HG02852 (cell line): ENCODE data around the gene CEP192.
"Not testable (repeated sequence)": the region's sequence is repeated elsewhere in the genome, so short reads cannot be mapped to it uniquely, and the experiment has no call there.

Source experiments
- ATAC-seq: cut with Tn5 transposase; IDR thresholded peaks from one replicate; pipeline ENCODE4 v1.9.1; 2021; ENCODE audit warnings: mild to moderate bottlenecking, moderate library complexity; ENCODE audit not compliant: unreplicated experiment

Gene CEP192

GRCh38 chr18:12991821-12992179, 638 bp downstream of the CEP192 start:
- no peak for ATAC-seq

DNA sequence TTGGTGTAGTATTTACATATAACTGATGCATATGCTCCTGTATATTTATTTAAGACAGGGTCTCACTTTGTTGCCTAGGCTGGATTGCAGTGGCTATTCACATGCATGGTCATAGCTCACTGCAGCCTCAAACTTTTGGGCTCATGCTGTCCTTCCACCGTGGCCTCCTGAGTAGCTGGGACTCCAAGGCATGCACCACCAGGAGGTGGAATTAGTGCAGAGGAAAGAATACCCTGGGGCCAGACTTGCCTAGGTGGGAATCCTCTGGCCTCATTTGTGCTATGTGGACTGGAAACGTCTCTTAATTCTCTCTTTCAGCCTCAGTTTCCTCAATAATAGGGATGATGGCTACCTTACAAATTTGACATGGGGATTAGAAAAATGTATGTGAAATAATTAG, 2.3 kb downstream of the CEP192 start:
- no peak for ATAC-seq

- no peak for ATAC-seq
Observed at GRCh38 chr18:12995424-12995823, 4.3 kb downstream of the CEP192 start.

GRCh38 chr18:12995952-12996477, 4.9 kb downstream of the CEP192 start:
- ATAC-seq: no peak

- no peak for ATAC-seq
Observed at GRCh38 chr18:12996661-12997292, 5.6 kb downstream of the CEP192 start.

GRCh38 chr18:12997330-12997729, 6.2 kb downstream of the CEP192 start:
- not testable (repeated sequence) for ATAC-seq

GRCh38 chr18:12998332-12999060, 7.3 kb downstream of the CEP192 start:
- ATAC-seq: no peak

DNA sequence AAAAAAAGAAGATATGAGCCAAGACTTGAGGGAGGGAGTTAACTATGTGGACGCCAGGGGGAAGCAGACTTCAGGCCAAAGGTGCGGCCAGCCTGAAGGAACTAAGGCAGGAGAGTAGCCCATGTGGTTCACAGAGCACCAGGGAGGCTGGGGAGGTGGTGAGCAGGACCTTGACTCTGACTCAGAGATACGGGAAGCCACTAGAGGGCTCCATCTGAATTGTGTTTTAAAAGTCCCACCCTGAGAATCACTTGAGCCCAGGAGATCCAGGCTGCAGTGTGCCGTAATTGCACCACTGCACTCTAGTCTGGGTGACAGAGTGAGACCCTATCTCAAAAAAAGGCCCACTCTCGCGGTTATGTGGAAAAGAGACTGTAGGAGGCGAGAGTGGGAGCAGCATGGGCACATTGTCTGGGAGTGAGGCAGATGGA, 12.3 kb downstream of the CEP192 start:
- ATAC-seq: peak; percentile 42

DNA sequence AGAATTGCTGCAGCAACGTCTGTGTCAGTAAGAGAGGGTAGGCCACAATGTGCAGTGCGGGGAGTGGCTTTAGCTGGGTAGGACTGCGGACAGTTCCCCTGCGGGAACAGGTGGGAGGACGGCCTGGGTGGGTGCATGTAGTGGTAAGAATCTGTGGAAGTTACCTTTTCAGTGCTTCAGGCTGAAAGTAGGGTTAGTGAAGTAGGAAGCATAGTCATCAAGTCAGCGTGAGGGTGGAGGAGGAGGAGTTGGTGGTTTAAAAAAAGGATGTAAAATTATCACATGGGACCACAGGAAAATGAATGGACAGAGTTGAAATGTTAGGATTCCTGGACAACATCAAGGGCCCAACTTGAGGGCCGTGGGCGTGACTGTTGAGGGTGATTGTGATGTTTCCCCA, 13.2 kb downstream of the CEP192 start:
- no peak for ATAC-seq

DNA sequence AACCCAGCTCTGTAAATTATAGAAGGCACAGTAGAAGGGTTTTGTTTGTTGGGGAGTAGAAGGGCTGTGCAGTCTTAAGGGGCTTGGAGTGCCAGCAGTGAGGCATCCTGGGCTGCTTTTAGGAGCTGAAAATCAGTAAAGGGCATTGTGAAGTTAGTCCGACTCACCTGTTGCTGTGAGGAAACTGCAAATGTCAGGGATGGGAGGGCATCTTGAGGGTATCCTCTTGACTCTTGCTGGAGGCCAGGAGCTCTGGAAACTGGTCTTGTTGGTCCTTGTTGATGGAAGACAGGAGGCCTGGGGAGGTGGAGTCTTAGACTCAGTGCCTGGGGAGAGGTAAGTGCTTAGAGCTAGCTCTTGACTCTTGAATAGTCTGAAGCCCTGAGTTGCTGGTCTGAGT, 14.1 kb downstream of the CEP192 start:
- ATAC-seq: no peak

DNA sequence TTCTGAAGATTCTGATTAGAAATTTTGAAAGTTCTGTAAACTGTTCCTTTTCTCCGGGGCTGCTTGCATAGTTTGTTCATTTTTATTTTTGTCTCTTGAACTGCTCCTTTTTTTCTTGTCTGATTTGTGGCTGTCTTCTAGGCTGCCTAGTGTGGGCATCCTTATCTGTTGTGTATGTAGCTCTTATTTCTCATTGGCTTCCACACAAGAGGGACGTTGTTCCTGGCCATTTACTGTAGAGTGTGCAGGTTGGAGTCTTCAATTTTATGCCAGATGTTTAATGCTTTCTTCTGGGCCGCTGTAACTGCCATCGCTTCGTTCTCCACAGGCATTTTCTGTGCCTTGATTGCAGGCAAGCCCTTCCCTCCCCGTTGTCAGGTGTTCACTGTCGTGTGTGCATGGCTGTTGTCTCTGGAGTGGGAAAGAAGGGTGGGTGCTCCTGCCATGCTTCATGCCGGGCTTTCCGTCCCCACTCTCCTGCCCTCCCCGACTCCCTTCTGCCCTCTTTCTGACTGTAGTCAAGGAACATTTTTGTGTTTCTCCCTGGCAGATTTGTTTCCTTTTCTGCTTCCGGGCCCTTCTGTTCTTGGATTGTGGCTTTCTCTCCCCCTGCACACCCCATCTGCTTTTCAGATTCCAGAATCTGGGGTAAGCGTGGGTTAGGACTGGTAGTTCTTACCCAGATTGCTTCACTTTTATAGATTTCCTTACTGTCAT, 15.5 kb downstream of the CEP192 start:
- ATAC-seq: no peak

DNA sequence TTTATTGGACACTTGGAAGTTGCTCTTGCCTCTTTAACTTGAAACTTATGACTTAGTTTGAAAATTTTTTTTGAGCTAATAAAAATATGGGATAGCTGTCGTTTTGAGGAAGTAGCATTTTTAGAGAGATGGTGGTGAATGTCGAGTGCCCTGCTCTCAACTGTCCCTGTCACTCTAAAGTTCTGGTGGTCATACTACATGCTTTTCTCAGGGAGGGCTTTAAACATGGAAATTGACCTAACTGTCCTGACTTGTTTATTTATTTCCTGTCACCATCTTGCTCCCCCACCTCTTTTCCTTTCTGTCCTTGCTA, 16.0 kb downstream of the CEP192 start:
- no peak for ATAC-seq

- ATAC-seq: no peak
Observed at GRCh38 chr18:13011719-13012118, 20.6 kb downstream of the CEP192 start.

DNA sequence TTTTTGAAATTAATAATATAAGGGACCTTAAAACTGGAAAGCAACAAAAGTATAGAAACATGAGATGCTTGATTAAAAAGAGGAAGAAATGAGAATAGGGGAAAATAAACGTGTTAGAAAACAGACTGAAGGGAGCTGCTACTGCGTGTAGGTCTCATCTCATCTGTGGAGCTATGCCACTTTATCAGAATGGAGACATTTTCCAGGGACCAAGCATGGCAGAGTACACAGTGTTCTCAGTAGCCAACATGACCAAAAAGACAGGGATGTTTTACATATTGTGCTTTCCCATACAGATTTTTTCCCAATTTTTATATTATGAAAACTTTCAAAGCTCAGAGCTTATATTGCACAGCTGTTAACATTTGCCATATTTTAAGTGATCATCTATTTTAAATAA, 23.1 kb downstream of the CEP192 start:
- no peak for ATAC-seq

DNA sequence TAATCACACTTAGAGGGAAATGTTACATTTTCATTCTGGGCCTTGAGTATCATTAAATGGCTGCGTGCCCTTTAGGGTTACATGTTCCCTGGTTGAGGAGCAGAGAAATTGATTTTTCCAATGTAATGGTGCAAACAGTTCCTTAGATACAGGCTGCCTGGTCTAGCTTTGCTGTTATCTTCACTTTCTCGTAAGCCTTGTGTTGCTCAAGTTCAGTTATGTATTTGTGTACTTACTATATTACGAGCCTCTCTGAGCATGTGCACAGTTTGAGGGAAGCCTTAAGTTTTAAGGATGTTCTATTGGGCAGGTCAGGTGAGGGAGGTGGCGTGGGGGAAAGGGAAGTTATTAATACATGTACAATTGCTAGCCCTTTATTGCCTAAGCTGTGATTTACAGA, 23.7 kb downstream of the CEP192 start:
- no peak for ATAC-seq

DNA sequence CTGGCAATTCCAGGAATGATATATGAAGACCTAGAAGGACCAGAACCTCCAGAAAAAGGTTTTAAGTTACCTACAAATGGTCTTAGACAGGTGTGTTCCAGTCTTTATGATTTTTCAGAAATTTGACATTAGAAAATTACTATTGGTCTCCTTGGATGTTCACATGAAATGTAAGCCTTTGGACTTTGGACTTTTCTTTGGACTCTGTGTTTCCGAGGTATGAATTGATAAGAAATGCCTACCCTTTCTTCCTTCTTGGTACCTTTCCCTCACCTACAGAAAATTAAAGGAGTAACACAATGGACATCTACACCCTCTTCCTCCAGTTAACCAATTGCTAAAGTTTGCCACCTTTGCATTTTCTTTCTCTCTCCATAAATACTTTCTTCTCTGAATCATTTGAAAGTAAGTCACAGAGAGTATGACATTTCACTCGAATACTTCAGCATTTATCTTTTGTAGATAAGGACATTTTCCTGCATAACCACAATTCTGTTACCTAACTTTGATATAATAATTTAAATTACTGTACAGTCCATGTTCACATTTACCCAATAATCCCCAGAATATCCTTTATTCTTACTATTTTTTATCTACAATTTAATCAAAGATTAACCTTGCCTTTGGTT, 26.2 kb downstream of the CEP192 start:
- ATAC-seq: no peak

- ATAC-seq: no peak
Observed at GRCh38 chr18:13018374-13018773, 27.2 kb downstream of the CEP192 start.

- ATAC-seq: no peak
Observed at GRCh38 chr18:13019301-13019700, 28.1 kb downstream of the CEP192 start.

- ATAC-seq: no peak
Observed at GRCh38 chr18:13022644-13023043, 31.5 kb downstream of the CEP192 start.

DNA sequence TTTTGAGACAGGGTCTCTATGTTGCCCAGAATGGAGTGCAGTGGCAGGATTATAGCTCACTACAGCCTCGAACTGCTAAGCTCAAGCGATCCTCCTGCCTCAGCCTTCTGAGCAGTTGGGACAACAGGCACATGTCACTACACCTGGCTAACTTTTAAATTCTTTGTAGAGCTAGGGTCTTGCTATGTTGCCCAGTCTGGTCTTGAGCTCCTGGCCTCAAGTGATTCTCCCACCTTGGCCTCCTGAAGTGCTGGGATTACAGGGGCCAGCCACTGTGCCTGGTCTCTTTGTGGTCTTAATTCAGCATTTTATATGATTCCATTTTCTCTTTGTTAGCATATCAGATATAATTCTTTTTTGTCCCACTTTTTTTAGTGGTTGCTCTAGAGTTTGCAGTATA, 34.1 kb downstream of the CEP192 start:
- no peak for ATAC-seq

DNA sequence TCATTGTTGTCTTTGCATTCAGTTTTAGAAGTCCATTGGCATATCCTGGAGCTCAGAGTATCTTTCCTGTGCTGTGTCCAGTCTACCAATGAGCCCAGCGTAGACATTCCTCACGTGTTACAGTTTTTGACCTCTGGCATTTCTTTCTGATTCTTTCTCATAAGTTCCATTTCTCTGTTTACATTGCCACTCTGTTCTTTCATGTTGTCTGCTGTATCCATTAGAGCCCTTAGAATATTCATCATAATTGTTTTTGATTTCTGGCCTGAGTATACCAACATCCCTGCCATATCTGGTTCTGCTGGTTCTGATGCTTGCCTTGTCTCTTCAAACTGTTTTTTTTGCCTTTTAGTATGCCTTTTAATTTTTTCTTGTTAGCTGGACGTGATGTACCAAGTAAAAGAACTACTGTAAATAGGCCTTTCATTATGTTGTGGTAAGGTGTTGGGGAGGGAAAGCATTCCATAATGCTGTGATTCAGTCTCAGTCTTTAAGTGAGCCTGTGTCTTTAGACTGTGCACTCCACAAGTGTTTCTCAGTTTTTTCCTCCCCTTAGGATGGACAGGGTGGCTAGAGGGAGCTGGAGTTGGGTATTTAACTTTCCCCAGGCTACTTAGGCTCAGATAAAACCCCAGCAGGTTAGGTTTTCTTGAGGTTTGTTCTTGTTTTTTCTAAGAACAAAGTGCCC, 35.6 kb downstream of the CEP192 start:
- ATAC-seq: no peak
